HG03469 (cell line): ENCODE data around the gene B3GALT4.
A peak's percentile ranks its signal among the peaks of the same experiment; 100 is the strongest.

ENCODE experiments used
- ATAC-seq: cut with Tn5 transposase; IDR thresholded peaks from one replicate; pipeline ENCODE4 v1.9.1; 2021; ENCODE audit warnings: mild to moderate bottlenecking, moderate library complexity, moderate number of reproducible peaks; ENCODE audit not compliant: unreplicated experiment

Gene B3GALT4

GRCh38 chr6:33313709-33314514 lies 37.0 kb downstream of the B3GALT4 start, which contains the start of gene TAPBP:
Gene TAPBP, minus strand, starts transcription at chr6:33314078. Its CDS starts 37 bp downstream, at chr6:33314041.
- ATAC-seq: no peak

- ATAC-seq: no peak
These were observed 37.6 kb downstream of the B3GALT4 start for GRCh38 chr6:33314515-33314942.

- ATAC-seq: no peak
These were observed 38.2 kb downstream of the B3GALT4 start for GRCh38 chr6:33314943-33315792.

- ATAC-seq: no peak
These were observed 39.1 kb downstream of the B3GALT4 start for GRCh38 chr6:33315793-33316602.

GRCh38 chr6:33316603-33317418 lies 39.9 kb downstream of the B3GALT4 start:
- ATAC-seq: no peak

- ATAC-seq: no peak
These were observed 40.4 kb downstream of the B3GALT4 start for GRCh38 chr6:33317419-33317668.

- peak; percentile 34 for ATAC-seq
These were observed 40.9 kb downstream of the B3GALT4 start, which contains the start of gene ZBTB22 for GRCh38 chr6:33317669-33318425. Gene ZBTB22, minus strand, starts transcription at chr6:33317744. Its CDS starts 828 bp downstream, at chr6:33316916.

GRCh38 chr6:33318426-33319073 lies 41.6 kb downstream of the B3GALT4 start:
- no peak for ATAC-seq

GRCh38 chr6:33319939-33320314 lies 43.0 kb downstream of the B3GALT4 start:
- ATAC-seq: no peak

GRCh38 chr6:33320315-33321181 lies 43.6 kb downstream of the B3GALT4 start:
- ATAC-seq: no peak

GRCh38 chr6:33321227-33321626 lies 44.3 kb downstream of the B3GALT4 start:
- ATAC-seq: no peak

- no peak for ATAC-seq
These were observed 46.7 kb downstream of the B3GALT4 start for GRCh38 chr6:33323623-33323948.

GRCh38 chr6:33324125-33324524 lies 47.2 kb downstream of the B3GALT4 start:
- no peak for ATAC-seq
